ENCODE data around the gene ZSCAN5B. TPM values are rescaled to one million over a fixed set of nuclear protein-coding genes. Genes with fewer than 3 reads are reported as not detected.
"Not testable (repeated sequence)": the region's sequence is repeated elsewhere in the genome, so short reads cannot be mapped to it uniquely, and the experiment has no call there.

The ZSCAN5B gene
- total RNA-seq, 4 donors from 2014 or later = not detected

DNA sequence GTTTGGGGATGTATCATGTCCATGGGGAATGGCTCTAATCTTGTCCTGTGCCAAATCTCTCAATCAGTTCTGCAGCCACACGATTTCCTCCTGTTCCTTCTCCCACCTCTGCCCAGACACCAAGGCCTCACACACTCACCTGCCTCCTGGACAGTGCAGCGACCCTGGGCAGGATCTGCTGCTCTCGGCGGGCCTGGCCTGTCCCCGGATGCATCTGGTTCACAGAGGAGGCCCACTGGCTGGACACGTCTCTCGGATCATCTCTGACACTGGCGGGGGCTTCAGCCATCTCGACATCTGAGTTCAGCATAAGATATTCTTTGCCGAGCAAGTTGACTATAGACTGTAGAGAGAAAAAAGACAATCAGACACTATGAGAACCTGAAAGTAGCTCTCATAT is 5.9 kb downstream of the ZSCAN5B start:
- no peak for TF ChIP-seq POLR2A (IDR thresholded peaks at IDR 0.05)
- TF ChIP-seq, protein P1, sequence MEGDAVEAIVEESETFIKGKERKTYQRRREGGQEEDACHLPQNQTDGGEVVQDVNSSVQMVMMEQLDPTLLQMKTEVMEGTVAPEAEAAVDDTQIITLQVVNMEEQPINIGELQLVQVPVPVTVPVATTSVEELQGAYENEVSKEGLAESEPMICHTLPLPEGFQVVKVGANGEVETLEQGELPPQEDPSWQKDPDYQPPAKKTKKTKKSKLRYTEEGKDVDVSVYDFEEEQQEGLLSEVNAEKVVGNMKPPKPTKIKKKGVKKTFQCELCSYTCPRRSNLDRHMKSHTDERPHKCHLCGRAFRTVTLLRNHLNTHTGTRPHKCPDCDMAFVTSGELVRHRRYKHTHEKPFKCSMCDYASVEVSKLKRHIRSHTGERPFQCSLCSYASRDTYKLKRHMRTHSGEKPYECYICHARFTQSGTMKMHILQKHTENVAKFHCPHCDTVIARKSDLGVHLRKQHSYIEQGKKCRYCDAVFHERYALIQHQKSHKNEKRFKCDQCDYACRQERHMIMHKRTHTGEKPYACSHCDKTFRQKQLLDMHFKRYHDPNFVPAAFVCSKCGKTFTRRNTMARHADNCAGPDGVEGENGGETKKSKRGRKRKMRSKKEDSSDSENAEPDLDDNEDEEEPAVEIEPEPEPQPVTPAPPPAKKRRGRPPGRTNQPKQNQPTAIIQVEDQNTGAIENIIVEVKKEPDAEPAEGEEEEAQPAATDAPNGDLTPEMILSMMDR (IDR thresholded peaks at IDR 0.05) = no peak
- no peak for DNase-seq

DNA sequence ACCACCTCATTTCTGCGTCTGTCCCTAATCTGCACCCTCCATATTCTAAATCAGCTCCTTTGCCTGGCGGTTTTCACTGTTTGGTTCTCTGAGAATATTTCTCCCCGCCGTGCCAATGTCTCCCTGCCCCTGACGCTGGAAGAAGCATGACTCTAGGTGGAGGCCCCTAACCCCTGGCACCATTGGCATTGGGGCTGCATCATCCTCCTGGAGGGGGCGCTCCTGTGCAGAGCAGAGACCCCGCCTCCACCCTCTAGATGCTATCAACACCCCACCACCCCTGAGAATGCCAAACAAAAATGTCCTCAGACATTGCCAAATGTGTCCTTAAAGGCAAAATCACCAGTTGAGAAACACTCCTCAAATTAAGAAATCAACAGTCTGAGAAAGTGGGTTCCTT is 6.5 kb downstream of the ZSCAN5B start:
- H3K27ac ChIP-seq = no peak overlapping the region
- no peak for DNase-seq
- H3K9me3 ChIP-seq = no peaks in the 10 kb centered on the region
- intact Hi-C loops (cut with DNase I) = no loop called here
- no peak overlapping the region for H3K4me3 ChIP-seq (replicated peaks in 1 of 3)
- no peaks in the 10 kb centered on the region for H3K27me3 ChIP-seq
- TF ChIP-seq, protein P1 (IDR thresholded peaks at IDR 0.05) = no peak
- no peak for TF ChIP-seq POLR2A (IDR thresholded peaks at IDR 0.05)
- WGBS, 2 donors = 72 to 77% methylated on average over 7 of the region's 7 CpGs
- H3K36me3 ChIP-seq = no peaks in the 10 kb centered on the region
- no peaks in the 10 kb centered on the region for H3K4me1 ChIP-seq

More for the DNA sequence above, 5.9 kb downstream of the ZSCAN5B start:
- H3K4me1 ChIP-seq = no peaks in the 10 kb centered on the region
- H3K36me3 ChIP-seq = no peaks in the 10 kb centered on the region
- no peaks in the 10 kb centered on the region for H3K27me3 ChIP-seq
- 85 to 87% methylated on average over 10 of the region's 10 CpGs for WGBS, 2 donors
- H3K4me3 ChIP-seq (replicated peaks in 1 of 3) = no peak overlapping the region
- no peaks in the 10 kb centered on the region for H3K9me3 ChIP-seq
- H3K27ac ChIP-seq = no peak overlapping the region
- intact Hi-C loops (cut with DNase I) = no loop called here

DNA sequence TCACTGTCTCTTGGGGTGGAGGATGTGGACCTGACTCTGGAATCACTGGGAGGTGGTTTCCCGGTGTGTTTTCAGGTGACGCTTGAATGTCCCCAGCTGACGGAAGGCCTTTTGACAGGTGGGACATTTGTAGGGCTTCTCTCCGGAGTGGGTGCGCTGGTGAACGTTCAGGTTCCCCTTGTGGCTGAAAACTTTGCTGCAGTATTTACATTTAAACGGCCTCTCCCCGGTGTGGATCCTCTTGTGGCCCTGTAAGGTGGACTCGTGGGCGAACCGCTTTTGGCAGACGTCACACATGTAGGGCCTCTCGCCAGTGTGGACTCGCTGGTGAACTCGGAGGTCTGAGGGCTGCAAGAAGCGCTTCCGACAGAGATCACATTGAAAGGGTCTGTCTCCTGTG is 7.8 kb downstream of the ZSCAN5B start:
- no peak overlapping the region for H3K4me3 ChIP-seq (replicated peaks in 1 of 3)
- no peak overlapping the region for H3K27ac ChIP-seq
- H3K9me3 ChIP-seq = no peaks in the 10 kb centered on the region
- DNase-seq = no peak
- WGBS, 2 donors = 70 to 76% methylated on average over 17 of the region's 17 CpGs
- no peaks in the 10 kb centered on the region for H3K27me3 ChIP-seq
- TF ChIP-seq, protein P1 (IDR thresholded peaks at IDR 0.05) = no peak
- TF ChIP-seq POLR2A (IDR thresholded peaks at IDR 0.05) = no peak
- H3K36me3 ChIP-seq = no peaks in the 10 kb centered on the region
- no peaks in the 10 kb centered on the region for H3K4me1 ChIP-seq
- intact Hi-C loops (cut with DNase I) = no loop called here

DNA sequence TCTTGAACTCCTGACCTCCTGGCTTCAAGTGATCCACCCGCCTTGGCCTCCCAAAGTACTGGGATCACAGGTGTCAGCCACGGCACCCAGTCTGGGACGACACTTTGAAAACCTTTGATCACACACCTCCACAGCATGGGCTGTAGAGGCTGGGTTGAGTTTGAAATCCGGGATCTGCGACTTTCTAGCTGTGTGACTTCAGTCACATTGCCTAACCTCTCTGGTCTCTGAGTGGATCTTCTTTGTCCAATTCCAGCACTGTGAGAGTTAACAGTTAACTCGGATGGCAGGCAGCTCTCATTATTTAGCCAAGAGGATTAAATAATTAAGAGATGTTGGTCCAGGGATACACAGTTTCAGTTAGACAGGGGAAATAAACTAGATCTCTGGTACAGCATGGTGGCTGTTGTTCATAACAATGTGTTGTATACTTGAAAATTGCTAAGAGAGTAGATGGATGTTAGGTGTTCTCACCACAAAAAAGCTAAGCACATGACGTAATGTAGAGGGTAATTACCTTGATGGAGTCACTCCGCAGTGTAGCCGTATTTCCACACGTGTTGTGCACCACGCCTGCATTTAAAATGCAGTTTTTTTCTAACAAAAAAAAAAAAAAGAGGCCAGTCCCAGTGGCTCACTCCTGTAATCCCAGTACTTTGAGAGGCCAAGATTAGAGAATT is 19.9 kb downstream of the ZSCAN5B start:
- H3K4me3 ChIP-seq (replicated peaks in 1 of 3) = no peak overlapping the region
- H3K27me3 ChIP-seq = no peaks in the 10 kb centered on the region
- no peak for DNase-seq
- WGBS, 2 donors = 47 to 64% methylated on average over 11 of the region's 11 CpGs
- no peak overlapping the region for H3K27ac ChIP-seq
- no peaks in the 10 kb centered on the region for H3K4me1 ChIP-seq
- intact Hi-C loops (cut with DNase I) = no loop called here
- H3K36me3 ChIP-seq = no peaks in the 10 kb centered on the region
- H3K9me3 ChIP-seq = no peaks in the 10 kb centered on the region
- no peak for TF ChIP-seq POLR2A (IDR thresholded peaks at IDR 0.05)
- TF ChIP-seq, protein P1 (IDR thresholded peaks at IDR 0.05) = no peak

DNA sequence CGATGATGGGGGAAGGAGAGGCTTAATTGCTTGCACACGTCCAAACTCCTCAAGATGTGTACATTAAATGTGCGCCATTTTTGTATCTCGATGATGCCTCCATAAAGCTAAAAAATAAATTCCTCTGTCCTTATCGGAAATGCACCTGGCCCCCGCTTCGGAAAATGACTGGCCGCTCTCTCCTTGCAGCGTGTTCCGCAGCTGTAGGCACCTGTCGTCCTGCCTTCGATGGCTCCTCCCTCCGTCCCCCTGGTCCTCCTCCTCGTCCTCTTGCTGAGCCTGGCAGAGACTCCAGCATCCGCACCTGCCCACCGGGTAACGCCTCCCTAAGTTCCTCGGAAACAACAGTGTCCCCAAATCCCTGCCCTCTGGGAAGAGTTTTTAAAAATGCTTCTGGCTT is 20.7 kb downstream of the ZSCAN5B start:
- Histone ChIP-seq H3K9me3 (no peaks in the 10 kb centered on the region), H3K27ac (no peak overlapping the region), H3K4me3 (replicated peaks in 1 of 3) (no peak overlapping the region), H3K4me1 (no peaks in the 10 kb centered on the region), H3K27me3 (no peaks in the 10 kb centered on the region), H3K36me3 (no peaks in the 10 kb centered on the region)
- intact Hi-C loops (cut with DNase I) = no loop called here
- no peak for DNase-seq
- 74 to 79% methylated on average over 18 of the region's 18 CpGs for WGBS, 2 donors
- no peak for TF ChIP-seq POLR2A (IDR thresholded peaks at IDR 0.05)
- TF ChIP-seq, protein P1 (IDR thresholded peaks at IDR 0.05) = no peak

DNA sequence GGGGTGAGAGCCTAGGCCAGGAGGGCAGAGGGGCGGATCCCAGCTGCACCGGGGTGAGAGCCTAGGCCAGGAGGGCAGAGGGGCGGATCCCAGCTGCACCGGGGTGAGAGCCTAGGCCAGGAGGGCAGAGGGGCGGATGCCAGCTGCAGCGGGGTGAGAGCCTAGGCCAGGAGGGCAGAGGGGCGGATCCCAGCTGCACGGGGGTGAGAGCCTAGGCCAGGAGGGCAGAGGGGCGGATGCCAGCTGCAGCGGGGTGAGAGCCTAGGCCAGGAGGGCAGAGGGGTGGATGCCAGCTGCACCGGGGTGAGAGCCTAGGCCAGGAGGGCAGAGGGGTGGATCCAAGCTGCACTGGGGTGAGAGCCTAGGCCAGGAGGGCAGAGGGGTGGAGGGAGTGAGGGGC is 21.3 kb downstream of the ZSCAN5B start:
- WGBS, 2 donors = 83% methylated on average over 3 of the region's 11 CpGs; no CpG with 5 or more reads in 1 of the 2 donors
- H3K4me1 ChIP-seq; H3K9me3 ChIP-seq; H3K27me3 ChIP-seq; H3K4me3 ChIP-seq (replicated peaks in 1 of 3); DNase-seq; intact Hi-C loops (cut with DNase I); H3K36me3 ChIP-seq; H3K27ac ChIP-seq: not testable (repeated sequence)

DNA sequence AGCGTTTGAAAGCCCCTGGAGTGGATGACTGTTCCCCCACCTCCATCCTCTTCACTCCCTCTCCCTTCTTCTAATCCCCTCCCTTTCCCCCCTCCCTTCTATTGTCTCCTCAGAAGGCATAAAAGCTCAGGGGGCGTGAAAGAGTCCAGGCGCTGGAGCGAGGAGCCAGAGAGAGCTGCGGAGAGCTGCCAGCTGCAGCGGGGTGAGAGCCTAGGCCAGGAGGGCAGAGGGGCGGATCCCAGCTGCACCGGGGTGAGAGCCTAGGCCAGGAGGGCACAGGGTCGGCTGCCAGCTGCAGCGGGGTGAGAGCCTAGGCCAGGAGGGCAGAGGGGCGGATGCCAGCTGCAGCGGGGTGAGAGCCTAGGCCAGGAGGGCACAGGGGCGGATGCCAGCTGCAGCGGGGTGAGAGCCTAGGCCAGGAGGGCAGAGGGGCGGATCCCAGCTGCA is 21.7 kb downstream of the ZSCAN5B start, which contains the start of gene GALP:
Gene GALP, plus strand, starts transcription at position 148 of the 447 bp plus-strand sequence. CDS start 1,101 bp downstream, outside the sequence.
- WGBS, 2 donors = 23 to 48% methylated on average over 6 to 14 of the region's 15 CpGs
- intact Hi-C loops (cut with DNase I); H3K9me3 ChIP-seq; H3K27me3 ChIP-seq; H3K27ac ChIP-seq; DNase-seq; H3K4me1 ChIP-seq; H3K36me3 ChIP-seq; H3K4me3 ChIP-seq (replicated peaks in 1 of 3): not testable (repeated sequence)

Measured in thyroid gland (tissue), 4 donors.